GM12875 (cell line): Measurements from ENCODE around the gene FLII.

Source experiments
- H3K4me3 ChIP-seq: one replicate; pipeline ENCODE4 v1.5.1; 2011; ENCODE audit warnings: low read depth, low read length, control low read depth
- TF ChIP-seq, protein P1 (sequence below): IDR thresholded peaks from 2 replicates; pipeline ENCODE4 v1.5.1; 2011; ENCODE audit warnings: low read depth, mild to moderate bottlenecking, control low read depth, inconsistent platforms, low read length, moderate library complexity, borderline replicate concordance; ENCODE audit not compliant: insufficient read depth

FLII gene

DNA sequence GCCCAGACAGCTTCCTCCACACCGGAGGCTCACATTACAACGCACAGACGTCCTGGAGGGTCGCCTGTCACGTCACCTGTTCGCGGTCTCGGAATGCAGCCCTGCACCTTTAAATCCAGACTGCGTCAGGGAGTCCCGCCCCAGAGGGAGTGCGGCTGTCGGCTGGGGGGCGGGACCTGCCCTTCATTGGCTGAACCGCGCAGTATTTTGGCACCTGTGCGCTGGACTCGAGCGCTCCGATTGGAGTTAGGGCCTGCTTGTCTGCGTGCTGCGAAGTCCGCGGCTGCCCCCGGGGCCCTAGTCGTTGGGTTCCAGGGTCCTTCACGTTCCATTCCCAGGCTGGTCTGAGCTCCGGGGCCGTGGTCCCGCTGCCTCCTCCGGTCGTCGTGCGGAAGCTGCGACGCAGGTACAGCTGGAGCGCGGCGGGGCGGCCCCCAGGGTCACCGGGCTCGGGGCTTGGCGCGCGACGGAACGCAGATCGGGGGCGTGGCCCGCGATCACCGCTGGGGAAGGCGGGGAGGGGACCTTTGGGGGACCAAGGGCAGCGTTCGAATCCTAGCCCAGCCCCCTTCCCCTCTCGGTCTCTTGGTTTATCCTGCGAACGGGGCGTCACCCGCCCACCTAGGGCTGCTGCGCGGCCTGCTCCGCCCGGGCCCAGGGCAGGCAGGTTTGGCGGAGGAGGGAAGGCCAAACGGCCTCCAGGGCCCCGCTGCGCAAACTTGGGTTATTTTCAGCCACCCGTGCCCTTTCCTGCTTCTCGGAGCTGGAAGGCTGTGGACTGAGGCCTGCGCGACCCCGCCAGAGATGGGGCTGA, 2.0 kb upstream of the FLII start, which contains the start of gene MIEF2:
MIEF2 (plus strand) TSS at position 331 of the 814 bp plus-strand sequence. CDS start 2,059 bp downstream, outside the sequence.
- H3K4me3 ChIP-seq = peak within 1 kb of the TSS; percentile 84
- TF ChIP-seq, protein P1, sequence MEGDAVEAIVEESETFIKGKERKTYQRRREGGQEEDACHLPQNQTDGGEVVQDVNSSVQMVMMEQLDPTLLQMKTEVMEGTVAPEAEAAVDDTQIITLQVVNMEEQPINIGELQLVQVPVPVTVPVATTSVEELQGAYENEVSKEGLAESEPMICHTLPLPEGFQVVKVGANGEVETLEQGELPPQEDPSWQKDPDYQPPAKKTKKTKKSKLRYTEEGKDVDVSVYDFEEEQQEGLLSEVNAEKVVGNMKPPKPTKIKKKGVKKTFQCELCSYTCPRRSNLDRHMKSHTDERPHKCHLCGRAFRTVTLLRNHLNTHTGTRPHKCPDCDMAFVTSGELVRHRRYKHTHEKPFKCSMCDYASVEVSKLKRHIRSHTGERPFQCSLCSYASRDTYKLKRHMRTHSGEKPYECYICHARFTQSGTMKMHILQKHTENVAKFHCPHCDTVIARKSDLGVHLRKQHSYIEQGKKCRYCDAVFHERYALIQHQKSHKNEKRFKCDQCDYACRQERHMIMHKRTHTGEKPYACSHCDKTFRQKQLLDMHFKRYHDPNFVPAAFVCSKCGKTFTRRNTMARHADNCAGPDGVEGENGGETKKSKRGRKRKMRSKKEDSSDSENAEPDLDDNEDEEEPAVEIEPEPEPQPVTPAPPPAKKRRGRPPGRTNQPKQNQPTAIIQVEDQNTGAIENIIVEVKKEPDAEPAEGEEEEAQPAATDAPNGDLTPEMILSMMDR = no peak

DNA sequence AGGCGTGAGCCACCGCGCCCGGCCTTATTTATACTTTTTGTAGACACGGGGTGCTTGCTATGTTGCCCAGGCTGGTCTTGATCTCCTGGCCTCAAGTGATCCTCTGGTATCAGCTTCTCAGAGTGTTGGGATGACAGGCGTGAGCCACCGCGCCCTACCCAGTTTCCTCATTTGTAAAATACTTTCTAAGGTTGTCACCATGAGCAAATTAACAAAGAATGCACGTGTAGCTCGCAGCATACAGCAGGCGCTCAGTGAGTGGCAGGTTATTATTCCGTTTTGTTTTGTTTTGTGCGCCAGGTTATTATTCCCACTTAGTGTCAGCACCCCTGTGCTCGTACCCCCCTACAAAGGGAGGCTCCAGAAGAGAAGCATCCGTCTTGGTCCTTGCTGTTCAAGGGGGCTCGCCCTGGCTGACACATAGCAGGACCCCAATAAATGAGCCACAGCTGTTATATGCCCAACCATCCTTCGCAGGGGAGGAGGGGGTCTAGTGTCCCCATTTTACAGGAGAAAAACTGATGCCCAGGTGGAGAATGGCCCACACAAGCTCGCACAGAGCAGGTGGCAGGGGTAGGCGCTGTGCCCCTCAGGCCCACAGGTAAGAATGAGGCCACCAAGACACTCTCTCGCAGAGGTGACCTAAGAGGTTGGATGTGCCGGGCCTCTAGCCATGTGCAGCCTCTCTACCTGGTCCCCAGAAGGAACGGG, 1.2 kb upstream of the FLII start:
- TF ChIP-seq, protein P1 = no peak
- H3K4me3 ChIP-seq = peak overlapping the region; percentile 35

DNA sequence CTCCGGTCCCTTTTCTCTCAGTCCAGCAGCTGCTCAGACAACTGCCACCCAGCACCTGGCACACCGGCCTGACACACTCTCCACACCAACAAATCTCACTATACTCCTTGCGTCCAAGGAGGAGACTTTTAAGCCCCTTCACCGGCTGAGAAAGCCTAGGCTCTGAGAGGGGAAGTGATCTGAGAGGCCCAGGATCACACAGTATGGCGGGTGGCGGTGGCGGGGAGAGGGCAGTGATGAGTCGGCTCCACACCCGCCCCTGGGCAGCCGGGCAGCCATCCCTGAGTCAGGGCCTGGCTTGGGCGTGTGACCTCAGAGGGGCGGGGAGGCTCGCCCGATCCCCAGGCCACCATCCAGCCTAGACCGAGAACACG, 569 bp downstream of the FLII start:
- TF ChIP-seq, protein P1 = no peak
- H3K4me3 ChIP-seq = peak overlapping the region; percentile 79

DNA sequence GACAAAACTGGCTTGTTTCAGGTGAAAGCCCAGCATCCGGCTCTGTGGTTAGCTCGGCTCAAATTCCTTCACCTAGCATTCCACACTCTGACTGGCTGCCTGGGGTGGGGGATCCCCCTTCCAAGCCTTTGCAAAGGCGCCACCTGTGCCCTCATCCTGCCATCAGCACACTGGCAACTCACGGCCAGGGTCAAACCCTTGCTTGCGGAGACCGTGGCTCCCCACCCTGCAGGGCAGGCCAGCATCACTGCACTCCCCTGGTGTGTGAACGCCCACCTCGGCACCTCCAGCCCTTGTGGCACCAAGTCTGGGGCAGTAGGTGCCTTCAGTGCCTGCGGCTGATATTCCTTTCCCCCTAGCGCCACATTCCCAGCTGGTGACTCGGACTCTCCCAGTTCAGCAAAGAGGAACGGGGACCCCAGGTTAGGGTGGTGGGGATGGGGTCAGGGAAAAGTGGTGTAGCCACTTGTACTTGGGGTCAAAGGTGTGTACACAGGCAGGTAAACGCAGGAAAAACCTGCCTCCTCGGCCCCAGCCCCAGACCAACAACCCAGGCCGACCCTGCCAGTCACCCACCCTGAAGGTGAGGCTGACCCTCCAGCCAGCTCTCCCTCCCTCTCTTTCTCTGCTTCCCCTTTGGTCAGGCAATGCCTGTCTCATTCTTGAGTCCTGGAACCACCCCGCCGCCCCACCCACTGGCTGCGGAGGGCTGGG, 1.1 kb downstream of the FLII start:
- peak overlapping the region; percentile 79 for H3K4me3 ChIP-seq
- TF ChIP-seq, protein P1 = no peak

DNA sequence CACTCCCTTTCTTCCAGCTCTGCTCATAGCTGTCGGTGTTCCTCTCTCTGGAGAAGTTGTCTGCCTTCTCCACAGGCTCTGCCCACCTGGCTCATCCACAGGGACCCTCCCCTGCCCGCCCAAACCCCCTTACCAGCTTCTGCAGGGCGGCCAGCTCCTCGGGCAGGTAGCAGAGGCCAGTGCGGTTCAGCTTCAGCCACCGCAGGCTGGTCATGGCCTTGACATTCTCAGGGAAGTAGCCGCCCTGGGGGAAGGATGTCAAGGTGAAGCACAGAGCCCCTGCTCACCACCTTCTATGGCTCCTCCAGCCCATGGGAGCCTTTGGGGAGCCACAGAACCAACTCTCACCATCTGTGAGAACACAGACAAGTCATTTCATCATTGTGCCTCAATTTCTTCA, 1.8 kb downstream of the FLII start:
- TF ChIP-seq, protein P1 = no peak
- no peak overlapping the region for H3K4me3 ChIP-seq

DNA sequence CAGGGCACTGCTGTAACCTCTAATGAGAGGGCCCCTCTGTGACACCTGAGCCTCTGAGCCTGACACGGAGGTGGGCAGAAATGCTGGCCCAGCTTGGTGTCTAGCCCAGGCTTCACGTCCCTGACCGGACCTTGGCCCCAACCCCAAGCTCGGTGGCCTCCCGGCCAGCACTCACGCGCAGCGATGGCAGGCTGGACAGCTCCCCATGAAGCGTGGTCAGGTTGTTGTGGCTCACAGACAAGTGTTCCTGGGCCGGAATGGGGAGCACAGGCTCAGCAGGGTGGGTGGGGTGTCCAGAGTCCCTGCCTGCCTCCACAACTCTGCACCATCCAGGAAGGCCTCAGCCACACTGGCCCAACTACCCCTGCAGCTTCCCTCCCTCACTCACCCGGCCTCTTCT, 2.2 kb downstream of the FLII start:
- H3K4me3 ChIP-seq = no peak overlapping the region
- TF ChIP-seq, protein P1 = no peak
